ENCODE data around the gene PPP4R2.

The PPP4R2 gene

GRCh38 chr3:72996473-72997333 is at the start of gene PPP4R2:
Gene PPP4R2 (plus strand): TSS chr3:72996811. CDS start chr3:72997038, 227 bp downstream.
- peak; percentile 63 for DNase-seq

DNA sequence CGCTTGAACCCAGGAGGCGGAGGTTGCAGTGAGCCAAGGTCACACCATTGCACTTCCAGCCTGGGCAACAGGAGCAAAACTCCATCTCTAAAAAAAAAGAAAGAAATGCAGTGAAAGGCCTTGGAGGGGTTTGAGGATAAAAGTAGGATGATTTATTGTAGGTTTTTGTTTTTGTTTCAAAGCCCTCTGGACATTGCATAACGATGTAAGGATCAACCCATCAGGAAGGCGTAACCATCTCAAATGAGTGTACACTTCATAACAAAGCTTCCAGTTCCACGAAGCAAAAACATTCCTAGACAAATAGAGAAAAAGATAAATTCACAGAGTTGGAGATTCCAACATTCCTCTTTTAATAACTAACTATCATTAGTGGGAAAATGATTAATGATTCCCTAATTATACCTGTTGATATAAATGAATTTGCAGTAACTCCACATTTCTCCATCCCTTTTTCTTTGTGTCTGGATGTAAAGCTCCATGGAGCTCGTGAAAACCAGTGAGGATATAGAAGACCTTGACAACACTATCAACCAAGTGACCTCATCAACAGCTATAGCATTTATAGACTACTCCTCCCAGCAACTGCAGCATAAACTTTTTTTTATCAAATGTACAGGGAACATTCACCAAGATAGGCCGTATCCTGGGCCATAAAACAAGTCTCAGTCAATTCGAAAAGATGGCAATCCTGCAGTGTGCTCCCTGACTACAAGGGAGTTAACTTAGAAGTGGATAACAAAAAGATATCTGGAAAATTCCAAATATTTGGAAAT is 48.7 kb upstream of the PPP4R2 start:
- no peak for DNase-seq

GRCh38 chr3:72949016-72949415 is 47.6 kb upstream of the PPP4R2 start:
- DNase-seq = no peak

DNA sequence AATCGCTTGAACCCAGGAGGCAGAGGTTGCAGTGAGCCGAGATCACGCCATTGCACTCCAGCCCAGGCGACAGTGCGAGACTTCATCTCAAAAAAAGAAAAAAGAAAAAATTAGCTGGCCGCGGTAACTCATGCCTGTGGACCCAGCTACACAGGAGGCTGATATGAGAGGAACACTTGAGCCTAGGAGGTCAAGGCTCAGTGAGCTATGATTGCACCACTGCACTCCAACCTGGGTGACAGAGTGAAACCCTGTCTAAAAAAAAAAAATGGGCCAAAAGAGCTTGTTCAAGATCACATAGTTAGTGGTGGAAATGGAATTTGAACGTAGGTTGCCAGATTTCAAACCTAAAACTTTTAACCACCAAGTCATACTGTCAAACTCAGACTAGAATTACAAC is 46.2 kb upstream of the PPP4R2 start:
- DNase-seq = no peak

GRCh38 chr3:72950801-72951200 is 45.8 kb upstream of the PPP4R2 start:
- no peak for DNase-seq

GRCh38 chr3:72951259-72951722 is 45.3 kb upstream of the PPP4R2 start:
- no peak for DNase-seq

DNA sequence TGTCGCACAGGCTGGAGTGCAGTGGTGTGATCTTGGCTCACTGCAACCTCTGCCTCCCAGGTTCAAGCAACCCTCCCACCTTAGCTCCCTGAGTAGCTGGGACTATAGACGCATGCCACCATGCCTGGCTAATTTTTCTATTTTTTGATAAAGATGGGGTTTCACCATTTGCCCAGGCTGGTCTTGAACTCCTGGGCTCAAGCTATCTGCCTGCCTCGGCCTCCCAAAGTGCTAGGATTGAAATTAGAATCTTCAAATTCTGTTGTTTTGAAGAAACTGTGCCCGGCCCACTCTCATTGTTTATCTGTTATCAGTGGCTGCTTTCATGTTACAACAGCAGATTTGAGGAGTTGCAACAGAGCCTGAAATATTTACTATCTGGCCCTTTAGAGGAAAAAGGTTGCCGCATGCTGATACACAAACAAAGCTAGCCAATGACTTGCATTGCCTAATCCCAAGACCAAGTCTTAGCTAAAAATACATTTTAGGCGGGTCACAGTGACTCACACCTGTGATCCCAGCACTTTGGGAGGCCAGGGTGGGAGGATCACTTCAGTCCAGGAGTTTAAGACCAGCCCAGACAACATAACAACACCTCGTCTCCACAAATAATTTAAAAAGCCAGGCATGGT is 43.2 kb upstream of the PPP4R2 start:
- DNase-seq = no peak

DNA sequence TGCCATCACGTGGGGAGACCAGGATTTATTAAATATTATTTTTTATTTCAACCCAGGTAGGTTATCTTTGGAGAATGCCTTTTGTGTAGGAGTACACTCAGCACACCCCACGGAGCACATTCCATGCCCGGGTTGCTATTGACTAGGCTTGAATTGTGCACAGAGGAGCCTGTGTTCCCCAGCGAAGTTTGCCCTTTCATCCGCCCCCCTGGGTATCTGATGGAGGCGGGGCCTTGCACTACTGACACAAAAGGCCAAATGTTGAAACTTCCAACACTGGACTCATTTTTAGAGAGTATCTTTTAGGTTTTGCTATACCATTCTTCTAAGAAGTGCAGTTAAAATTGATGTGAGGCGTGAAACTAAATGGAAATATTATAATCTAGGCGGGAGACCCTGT is 39.3 kb upstream of the PPP4R2 start:
- no peak for DNase-seq

- no peak for DNase-seq
Measured at GRCh38 chr3:72959336-72959735, 37.3 kb upstream of the PPP4R2 start.

GRCh38 chr3:72960812-72961518 is 35.6 kb upstream of the PPP4R2 start:
- no peak for DNase-seq

GRCh38 chr3:72961752-72962151 is 34.9 kb upstream of the PPP4R2 start:
- no peak for DNase-seq

DNA sequence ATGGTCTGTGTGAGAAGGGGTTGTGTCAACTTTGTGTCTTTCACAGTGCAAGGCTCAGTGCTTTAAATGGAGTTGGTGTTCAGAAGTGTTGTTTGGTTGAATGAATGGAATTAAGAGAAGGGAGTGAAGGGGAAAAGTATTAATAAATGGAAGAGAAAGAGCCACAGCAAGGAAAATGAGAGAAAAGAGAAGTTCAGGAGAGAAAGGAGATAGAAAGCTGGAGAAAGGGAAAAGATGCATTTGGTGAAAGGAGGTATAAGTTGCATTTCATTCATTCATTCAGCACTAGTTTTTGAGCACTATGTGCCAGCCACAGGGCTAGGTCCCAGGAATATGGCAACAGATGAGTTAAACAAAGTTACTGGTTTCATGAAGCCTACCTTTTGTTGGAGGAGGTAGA is 34.3 kb upstream of the PPP4R2 start:
- no peak for DNase-seq

- no peak for DNase-seq
Measured at GRCh38 chr3:72964633-72965032, 32.0 kb upstream of the PPP4R2 start.

DNA sequence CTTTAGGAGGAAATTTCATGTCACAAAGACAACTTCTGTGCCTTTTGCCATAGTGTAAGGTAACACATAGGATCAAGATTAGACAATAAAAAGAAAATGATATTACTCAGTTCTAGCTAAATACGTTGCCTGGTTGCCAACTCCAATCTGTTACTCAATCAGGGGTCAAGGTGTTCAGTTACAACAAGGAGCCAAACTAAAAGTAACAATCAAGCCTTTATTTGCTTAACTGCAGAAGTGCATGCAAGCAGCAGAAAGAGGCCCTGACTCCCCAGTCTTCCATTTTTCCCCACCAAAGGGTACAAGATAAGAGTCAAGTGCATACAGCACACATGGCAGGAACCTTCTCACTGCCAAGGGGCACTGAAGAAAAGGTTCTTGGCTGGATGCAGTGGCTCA is 28.3 kb upstream of the PPP4R2 start:
- no peak for DNase-seq

DNA sequence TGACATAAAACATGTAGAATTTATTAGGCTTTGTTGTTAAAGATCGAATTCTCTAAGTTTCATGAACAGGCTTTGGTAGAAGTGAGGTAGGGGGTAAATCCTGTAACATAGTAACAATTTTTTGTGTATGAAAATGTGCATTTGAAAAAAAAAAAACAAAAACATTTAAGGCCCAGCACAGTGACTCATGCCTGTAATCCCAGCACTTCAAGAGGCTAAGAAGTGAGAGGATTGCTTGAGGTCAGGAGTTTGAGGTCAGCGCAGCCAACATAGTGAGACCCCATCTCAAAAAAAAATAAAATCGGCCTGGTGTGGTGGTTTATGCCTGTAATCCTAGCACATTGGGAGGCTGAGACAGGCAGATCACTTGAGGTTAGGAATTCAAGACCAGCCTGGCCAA is 26.8 kb upstream of the PPP4R2 start:
- no peak for DNase-seq

GRCh38 chr3:72970942-72971341 is 25.7 kb upstream of the PPP4R2 start:
- no peak for DNase-seq

GRCh38 chr3:72972706-72973030 is 23.9 kb upstream of the PPP4R2 start:
- no peak for DNase-seq

GRCh38 chr3:72973031-72973723 is 23.4 kb upstream of the PPP4R2 start:
- no peak for DNase-seq

GRCh38 chr3:72973786-72974185 is 22.8 kb upstream of the PPP4R2 start:
- DNase-seq = no peak

- DNase-seq = no peak
Measured at GRCh38 chr3:72974956-72975355, 21.7 kb upstream of the PPP4R2 start.

- no peak for DNase-seq
Measured at GRCh38 chr3:72976281-72976741, 20.3 kb upstream of the PPP4R2 start.

GRCh38 chr3:72977060-72977808 is 19.4 kb upstream of the PPP4R2 start:
- DNase-seq = no peak
